Activated T-helper 1 cell treated with anti-CD3 and anti-CD28 coated beads, Interleukin-12 subunit alpha, Interleukin-12 subunit beta, Interleukin-2, Interleukin-4 antibody, amounts not matched to agents 30 ng/mL and 10 ng/mL and 1 ng/mL, durations not matched to agents 14 hours and 24 hours and 36 hours (primary cell): ENCODE measurements around the gene ZSCAN1. TPM values are rescaled to one million over a fixed set of nuclear protein-coding genes. Genes with fewer than 3 reads are reported as not detected.

Source experiments
- DNase-seq: peaks from one replicate; pipeline ENCODE4 v3.0.0; 2021; ENCODE audit warnings: low spot score
- H3K27ac Mint-ChIP-seq: one replicate; pipeline ENCODE4 v1.8.0; 2021; ENCODE audit warnings: mild to moderate bottlenecking, mixed read lengths
- H3K27me3 Mint-ChIP-seq: one replicate; pipeline ENCODE4 v1.8.0; 2022; ENCODE audit warnings: mild to moderate bottlenecking, moderate library complexity, mixed read lengths; ENCODE audit not compliant: insufficient read depth
- H3K36me3 Mint-ChIP-seq: one replicate; pipeline ENCODE4 v1.8.0; 2021; ENCODE audit warnings: low read depth, mixed read lengths
- H3K4me1 Mint-ChIP-seq: one replicate; pipeline ENCODE4 v1.8.0; 2021; ENCODE audit warnings: low read depth, mixed read lengths
- H3K4me3 Mint-ChIP-seq: one replicate; pipeline ENCODE4 v1.8.0; 2021; ENCODE audit warnings: mild to moderate bottlenecking, moderate library complexity, mixed read lengths
- H3K9me3 Mint-ChIP-seq: one replicate; pipeline ENCODE4 v1.8.0; 2021; ENCODE audit warnings: mixed read lengths
- intact Hi-C: fragments of 100-400 bp; cut with micrococcal nuclease; formaldehyde crosslinking; loops from one replicate; pipeline ENCODE4 v1.15.1; 2024
- total RNA-seq: library from RNA; stranded (reverse); gene quantifications from 2 replicates; pipeline ENCODE4 v1.2.3, GENCODE V29; 2022

ZSCAN1 gene
- total RNA-seq, 1 donor from 2014 or later, result not detected

GRCh38 chr19:58044886-58045285 is 11.1 kb downstream of the ZSCAN1 start:
- no peaks in the 10 kb centered on the region for H3K27me3 Mint-ChIP-seq
- H3K36me3 Mint-ChIP-seq, result peaks cover 5% of the 10 kb centered on the region
- H3K4me3 Mint-ChIP-seq, result no peak overlapping the region
- H3K9me3 Mint-ChIP-seq, result peaks cover 57% of the 10 kb centered on the region
- DNase-seq, result no peak
- H3K27ac Mint-ChIP-seq, result no peak overlapping the region
- intact Hi-C loops, result no loop called here
- H3K4me1 Mint-ChIP-seq, result no peaks in the 10 kb centered on the region

GRCh38 chr19:58045411-58046050 is 11.7 kb downstream of the ZSCAN1 start:
- H3K27ac Mint-ChIP-seq, result no peak overlapping the region
- peaks cover 5% of the 10 kb centered on the region for H3K36me3 Mint-ChIP-seq
- intact Hi-C loops, result no loop called here
- H3K9me3 Mint-ChIP-seq, result peaks cover 59% of the 10 kb centered on the region
- no peaks in the 10 kb centered on the region for H3K4me1 Mint-ChIP-seq
- DNase-seq, result no peak
- no peaks in the 10 kb centered on the region for H3K27me3 Mint-ChIP-seq
- H3K4me3 Mint-ChIP-seq, result no peak overlapping the region

GRCh38 chr19:58046856-58047255 is 13.0 kb downstream of the ZSCAN1 start:
- Mint-ChIP-seq H3K4me3 (no peak overlapping the region), H3K9me3 (peaks cover 58% of the 10 kb centered on the region), H3K36me3 (peaks cover 5% of the 10 kb centered on the region), H3K27ac (no peak overlapping the region), H3K27me3 (no peaks in the 10 kb centered on the region), H3K4me1 (no peaks in the 10 kb centered on the region)
- no peak for DNase-seq
- intact Hi-C loops, result no loop called here

- DNase-seq, result no peak
- Mint-ChIP-seq H3K27me3 (no peaks in the 10 kb centered on the region), H3K27ac (no peak overlapping the region), H3K4me3 (no peak overlapping the region), H3K4me1 (no peaks in the 10 kb centered on the region), H3K36me3 (peaks cover 5% of the 10 kb centered on the region), H3K9me3 (peaks cover 59% of the 10 kb centered on the region)
- intact Hi-C loops, result no loop called here
Measured at GRCh38 chr19:58047672-58048071, 13.8 kb downstream of the ZSCAN1 start.

- Mint-ChIP-seq H3K4me3 (no peak overlapping the region), H3K4me1 (no peaks in the 10 kb centered on the region), H3K27me3 (no peaks in the 10 kb centered on the region), H3K9me3 (peaks cover 63% of the 10 kb centered on the region), H3K27ac (no peak overlapping the region), H3K36me3 (peaks cover 2% of the 10 kb centered on the region)
- no peak for DNase-seq
- intact Hi-C loops, result no loop called here
Measured at GRCh38 chr19:58052256-58052655, 18.4 kb downstream of the ZSCAN1 start.

- Mint-ChIP-seq H3K9me3 (peaks cover 61% of the 10 kb centered on the region), H3K36me3 (peaks cover 2% of the 10 kb centered on the region), H3K4me3 (no peak overlapping the region), H3K27ac (no peak overlapping the region), H3K27me3 (no peaks in the 10 kb centered on the region), H3K4me1 (no peaks in the 10 kb centered on the region)
- no peak for DNase-seq
- intact Hi-C loops, result no loop called here
Measured at GRCh38 chr19:58053480-58054156, 19.8 kb downstream of the ZSCAN1 start.

GRCh38 chr19:58054901-58055874 is 21.4 kb downstream of the ZSCAN1 start:
- DNase-seq, result no peak
- Mint-ChIP-seq H3K4me3 (no peak overlapping the region), H3K27me3 (no peaks in the 10 kb centered on the region), H3K27ac (no peak overlapping the region), H3K4me1 (no peaks in the 10 kb centered on the region), H3K36me3 (no peaks in the 10 kb centered on the region), H3K9me3 (peaks cover 50% of the 10 kb centered on the region)
- intact Hi-C loops, result no loop called here

GRCh38 chr19:58056261-58056660 is 22.4 kb downstream of the ZSCAN1 start:
- no peak overlapping the region for H3K4me3 Mint-ChIP-seq
- peaks cover 45% of the 10 kb centered on the region for H3K9me3 Mint-ChIP-seq
- no peak overlapping the region for H3K27ac Mint-ChIP-seq
- no peak for DNase-seq
- intact Hi-C loops, result no loop called here
- no peaks in the 10 kb centered on the region for H3K36me3 Mint-ChIP-seq
- H3K27me3 Mint-ChIP-seq, result no peaks in the 10 kb centered on the region
- H3K4me1 Mint-ChIP-seq, result no peaks in the 10 kb centered on the region

GRCh38 chr19:58056861-58057260 is 23.0 kb downstream of the ZSCAN1 start:
- Mint-ChIP-seq H3K4me3 (no peak overlapping the region), H3K9me3 (peaks cover 45% of the 10 kb centered on the region), H3K36me3 (no peaks in the 10 kb centered on the region), H3K27me3 (no peaks in the 10 kb centered on the region), H3K4me1 (no peaks in the 10 kb centered on the region), H3K27ac (no peak overlapping the region)
- DNase-seq, result no peak
- intact Hi-C loops, result no loop called here

- Mint-ChIP-seq H3K27ac (no peak overlapping the region), H3K36me3 (no peaks in the 10 kb centered on the region), H3K27me3 (no peaks in the 10 kb centered on the region), H3K4me3 (no peak overlapping the region), H3K9me3 (peaks cover 45% of the 10 kb centered on the region), H3K4me1 (no peaks in the 10 kb centered on the region)
- intact Hi-C loops, result no loop called here
- no peak for DNase-seq
Measured at GRCh38 chr19:58058467-58058866, 24.6 kb downstream of the ZSCAN1 start.

- DNase-seq, result no peak
- Mint-ChIP-seq H3K27me3 (no peaks in the 10 kb centered on the region), H3K36me3 (no peaks in the 10 kb centered on the region), H3K4me3 (peak within 1 kb of the TSS; percentile 20), H3K9me3 (peaks cover 52% of the 10 kb centered on the region), H3K27ac (no peak within 1 kb of the TSS), H3K4me1 (no peaks in the 10 kb centered on the region)
- intact Hi-C loops, result no loop called here
Measured at GRCh38 chr19:58059003-58059670, 25.3 kb downstream of the ZSCAN1 start, which contains the start of gene ZNF135. ZNF135 (plus strand) TSS chr19:58059282; CDS start chr19:58060003, 721 bp downstream.

- H3K9me3 Mint-ChIP-seq, result peaks cover 51% of the 10 kb centered on the region
- no peaks in the 10 kb centered on the region for H3K4me1 Mint-ChIP-seq
- no peak overlapping the region for H3K27ac Mint-ChIP-seq
- intact Hi-C loops, result no loop called here
- no peaks in the 10 kb centered on the region for H3K27me3 Mint-ChIP-seq
- DNase-seq, result no peak
- H3K4me3 Mint-ChIP-seq, result no peak overlapping the region
- H3K36me3 Mint-ChIP-seq, result no peaks in the 10 kb centered on the region
Measured at GRCh38 chr19:58059671-58060078, 25.9 kb downstream of the ZSCAN1 start.
